HG03064 (cell line): Measurements from ENCODE around the gene ASAP2.

Experiments used
- ATAC-seq: cut with Tn5 transposase; IDR thresholded peaks from one replicate; pipeline ENCODE4 v1.9.1; 2021; ENCODE audit warnings: low read depth; ENCODE audit not compliant: unreplicated experiment

Gene ASAP2

DNA sequence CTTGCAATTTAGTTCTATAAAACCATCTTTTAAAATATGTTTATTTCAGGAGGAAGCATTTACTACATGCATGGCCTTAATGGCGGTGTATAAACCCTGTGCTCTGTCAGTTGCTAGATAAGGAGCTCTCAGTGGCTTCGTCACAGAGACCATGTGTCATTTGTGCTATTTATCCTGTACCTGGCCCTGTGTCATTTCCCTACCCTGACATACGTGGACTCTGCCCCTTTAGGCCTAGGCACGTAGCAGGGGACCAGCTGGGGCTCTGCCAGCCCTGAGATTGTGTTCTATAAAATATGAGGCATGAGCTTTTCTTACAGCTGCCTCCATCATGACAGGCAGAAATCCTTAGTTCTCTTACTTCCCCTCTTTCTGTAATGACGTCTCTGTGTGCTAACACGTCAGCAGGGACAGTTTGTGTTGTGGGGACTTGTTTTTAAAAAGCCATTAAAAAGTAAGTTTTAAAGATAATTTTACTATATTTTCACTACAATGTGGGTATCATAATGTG is 128.8 kb downstream of the ASAP2 start:
- ATAC-seq = no peak

- ATAC-seq = no peak
Measured at GRCh38 chr2:9336241-9336575, 129.6 kb downstream of the ASAP2 start.

- ATAC-seq = no peak
Measured at GRCh38 chr2:9336576-9337314, 130.1 kb downstream of the ASAP2 start.

GRCh38 chr2:9337901-9338300 is 131.3 kb downstream of the ASAP2 start:
- ATAC-seq = no peak

DNA sequence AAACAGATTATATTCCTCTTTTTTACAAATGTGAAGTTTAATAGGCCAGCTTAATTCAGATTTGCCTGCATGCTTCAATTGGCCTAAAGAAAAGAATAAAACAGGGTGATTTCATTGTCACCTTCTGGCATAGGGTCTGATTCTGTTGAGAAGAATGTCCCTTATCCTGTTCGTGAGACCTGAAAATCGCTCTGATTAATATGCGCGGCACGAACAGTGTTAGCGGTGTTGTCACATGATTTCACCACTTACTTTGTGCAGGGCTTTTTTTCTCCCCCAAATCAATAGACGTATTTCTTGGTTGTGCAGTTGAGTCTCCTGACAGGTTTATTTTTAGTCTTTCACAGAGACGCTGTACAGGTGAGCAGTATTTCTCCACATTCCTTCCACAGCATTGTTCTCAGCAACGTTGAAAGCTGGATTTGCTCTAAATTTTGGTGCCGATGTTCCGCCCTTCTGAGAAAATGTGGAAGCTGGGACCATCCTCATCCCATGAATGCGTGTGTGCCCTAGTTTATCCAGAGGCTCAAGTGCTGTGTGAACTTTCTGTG is 134.8 kb downstream of the ASAP2 start:
- no peak for ATAC-seq

DNA sequence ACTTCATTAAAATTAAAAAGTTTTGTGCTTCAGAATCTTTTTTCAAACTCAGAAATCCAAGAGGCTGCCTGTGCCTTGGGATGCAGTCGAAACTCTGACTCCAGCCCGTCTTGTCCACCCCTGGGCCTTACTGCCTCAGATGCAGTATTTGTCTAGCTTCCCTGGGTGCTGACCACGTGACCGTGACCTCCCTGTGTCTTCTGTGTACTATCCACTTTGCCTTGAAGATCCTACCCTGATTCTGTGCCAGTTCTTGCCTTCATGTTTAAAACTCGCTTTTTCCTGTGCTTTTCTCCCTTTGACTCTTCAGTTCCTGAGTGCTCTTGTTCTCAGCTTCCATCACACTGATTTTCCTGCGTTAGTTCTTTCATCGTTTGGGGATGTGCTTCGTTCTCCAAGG is 136.0 kb downstream of the ASAP2 start:
- ATAC-seq = no peak

- ATAC-seq = no peak
Measured at GRCh38 chr2:9343524-9343923, 136.9 kb downstream of the ASAP2 start.

DNA sequence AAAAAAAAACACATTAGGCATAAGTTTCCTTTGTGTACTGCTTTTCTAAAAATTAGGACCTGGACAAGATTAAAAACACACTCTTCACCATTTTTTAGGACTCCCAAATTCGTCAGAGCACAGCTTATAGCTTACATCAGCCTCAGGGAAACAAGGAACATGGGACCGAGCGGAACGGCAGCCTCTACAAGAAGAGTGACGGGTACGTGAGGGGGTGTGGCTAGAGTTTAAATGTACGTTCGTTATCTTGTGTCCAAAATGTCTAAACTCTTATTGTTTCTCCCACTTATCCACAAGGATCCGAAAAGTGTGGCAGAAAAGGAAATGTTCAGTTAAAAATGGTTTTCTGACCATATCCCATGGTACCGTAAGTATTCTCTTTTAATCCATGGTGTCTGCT is 137.8 kb downstream of the ASAP2 start:
- no peak for ATAC-seq

- ATAC-seq = no peak
Measured at GRCh38 chr2:9345343-9345742, 138.7 kb downstream of the ASAP2 start.

- ATAC-seq = no peak
Measured at GRCh38 chr2:9345997-9346396, 139.4 kb downstream of the ASAP2 start.

DNA sequence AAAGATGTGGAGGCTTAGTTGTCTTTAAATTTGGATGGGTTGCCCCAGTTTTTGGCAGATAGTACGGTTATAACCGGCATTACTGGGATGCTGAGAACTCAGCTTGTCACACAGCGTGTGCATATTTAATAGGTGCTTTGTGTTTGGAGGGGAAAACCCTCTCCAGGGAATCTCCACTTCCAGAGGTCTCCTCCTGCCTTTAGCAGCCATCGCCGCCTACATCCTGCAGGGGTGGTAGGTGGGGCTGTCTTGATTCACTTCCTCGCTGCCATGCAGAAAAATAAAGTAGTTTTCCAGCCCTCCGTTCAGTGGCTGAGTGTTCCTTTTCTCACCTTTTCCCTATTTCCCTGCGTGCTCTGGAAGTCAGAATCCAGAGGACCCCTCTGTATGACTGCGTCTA is 140.3 kb downstream of the ASAP2 start:
- no peak for ATAC-seq

DNA sequence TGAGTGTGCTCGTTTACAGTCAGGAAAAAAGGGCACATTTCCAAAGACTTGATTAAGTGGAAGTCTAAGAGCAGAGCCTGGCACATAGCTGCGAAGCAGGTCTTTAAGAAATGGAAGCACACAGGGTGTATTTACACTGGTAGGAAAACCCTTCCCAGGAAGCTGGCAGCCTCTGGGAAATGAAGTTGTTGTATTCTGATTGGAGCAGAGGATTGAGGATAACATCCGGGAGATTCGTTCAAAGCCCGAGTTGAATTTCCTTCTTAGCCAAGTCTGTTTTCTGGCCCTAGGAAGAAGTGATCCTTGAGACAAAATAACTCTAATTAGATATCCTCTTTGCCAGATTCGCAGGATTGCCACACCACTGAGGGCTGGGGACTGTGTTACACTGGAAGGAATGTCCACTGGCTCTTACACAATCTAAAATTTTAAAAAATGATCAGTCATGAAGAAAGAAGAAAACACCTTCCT is 140.8 kb downstream of the ASAP2 start:
- no peak for ATAC-seq

- ATAC-seq = no peak
Measured at GRCh38 chr2:9354318-9354717, 147.7 kb downstream of the ASAP2 start.

- ATAC-seq = no peak
Measured at GRCh38 chr2:9355270-9355669, 148.7 kb downstream of the ASAP2 start.

DNA sequence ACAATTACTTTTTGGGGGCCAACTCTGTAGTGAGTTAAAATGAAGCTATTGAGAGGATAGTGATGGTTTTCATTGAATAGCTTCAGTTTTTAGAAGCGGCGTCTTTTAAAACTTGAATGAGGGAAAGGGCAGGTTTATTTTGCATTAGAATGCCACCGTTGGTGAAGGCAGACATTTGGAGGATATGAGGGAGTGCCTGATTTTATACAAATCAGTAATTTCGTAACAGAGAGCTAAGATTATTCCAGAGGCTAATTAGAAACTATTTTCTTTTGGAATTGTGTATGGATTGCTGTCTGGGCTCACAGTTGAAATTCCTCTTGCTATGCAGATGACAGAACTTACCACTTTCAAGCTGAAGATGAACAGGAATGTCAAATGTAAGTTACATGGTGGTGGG is 149.1 kb downstream of the ASAP2 start:
- ATAC-seq = no peak

DNA sequence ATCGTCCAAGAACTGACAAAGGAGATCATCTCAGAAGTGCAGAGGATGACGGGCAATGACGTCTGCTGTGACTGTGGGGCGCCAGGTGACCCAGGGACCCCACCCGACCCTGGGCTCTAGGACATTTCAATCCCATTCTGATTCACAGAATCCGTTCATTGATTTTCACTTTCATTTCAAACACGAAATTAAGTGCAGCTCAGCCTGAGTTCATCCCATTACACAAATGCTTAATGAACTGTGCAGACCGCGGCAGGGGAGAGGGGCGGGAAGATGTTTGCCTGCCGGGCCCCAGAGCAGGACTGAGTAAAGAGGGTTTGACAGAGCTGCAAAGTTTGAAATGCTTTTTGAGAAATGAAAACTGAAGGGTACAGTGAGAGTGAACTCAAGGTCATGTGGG is 149.6 kb downstream of the ASAP2 start:
- ATAC-seq = no peak

- no peak for ATAC-seq
Measured at GRCh38 chr2:9358846-9359245, 152.2 kb downstream of the ASAP2 start.

DNA sequence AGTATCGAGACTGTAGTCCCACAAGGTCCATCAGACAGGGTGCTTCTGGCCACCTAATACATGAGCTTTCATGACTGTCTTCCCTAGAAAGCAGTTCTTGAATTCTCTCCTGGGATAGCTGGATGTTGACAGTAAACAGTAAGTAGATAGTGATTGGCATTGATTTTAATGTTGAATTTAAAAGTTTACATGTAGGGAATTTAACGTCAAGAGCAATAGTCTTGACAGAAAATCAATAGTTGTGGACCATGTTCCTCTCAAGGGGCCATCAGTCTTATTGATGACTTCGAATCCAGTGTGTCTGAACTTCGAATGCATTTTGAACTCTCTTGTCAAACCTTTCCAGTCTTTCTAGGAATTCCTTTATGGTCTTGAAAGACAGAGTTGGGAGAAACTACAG is 152.9 kb downstream of the ASAP2 start:
- ATAC-seq = no peak

- ATAC-seq = no peak
Measured at GRCh38 chr2:9360110-9360509, 153.5 kb downstream of the ASAP2 start.

DNA sequence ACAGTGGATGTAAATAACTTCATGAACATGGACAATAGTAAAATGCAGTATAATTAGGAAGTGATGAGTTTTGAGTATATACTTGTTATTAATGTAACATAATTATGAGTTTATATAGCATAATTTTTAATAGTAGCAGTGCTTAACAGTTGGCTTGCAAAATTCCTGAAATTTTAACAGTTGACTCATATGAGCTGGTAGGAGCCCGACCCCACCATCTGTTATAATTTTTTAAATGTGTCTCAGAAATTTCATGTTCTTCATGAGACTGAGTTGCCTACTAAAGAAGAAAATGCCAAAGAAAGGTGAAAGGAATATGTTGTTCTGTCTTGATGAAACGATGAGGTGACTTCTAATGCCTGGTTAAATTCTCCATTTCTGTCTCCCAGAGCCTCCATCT is 154.1 kb downstream of the ASAP2 start:
- ATAC-seq = no peak

GRCh38 chr2:9364373-9364772 is 157.8 kb downstream of the ASAP2 start:
- ATAC-seq = no peak

DNA sequence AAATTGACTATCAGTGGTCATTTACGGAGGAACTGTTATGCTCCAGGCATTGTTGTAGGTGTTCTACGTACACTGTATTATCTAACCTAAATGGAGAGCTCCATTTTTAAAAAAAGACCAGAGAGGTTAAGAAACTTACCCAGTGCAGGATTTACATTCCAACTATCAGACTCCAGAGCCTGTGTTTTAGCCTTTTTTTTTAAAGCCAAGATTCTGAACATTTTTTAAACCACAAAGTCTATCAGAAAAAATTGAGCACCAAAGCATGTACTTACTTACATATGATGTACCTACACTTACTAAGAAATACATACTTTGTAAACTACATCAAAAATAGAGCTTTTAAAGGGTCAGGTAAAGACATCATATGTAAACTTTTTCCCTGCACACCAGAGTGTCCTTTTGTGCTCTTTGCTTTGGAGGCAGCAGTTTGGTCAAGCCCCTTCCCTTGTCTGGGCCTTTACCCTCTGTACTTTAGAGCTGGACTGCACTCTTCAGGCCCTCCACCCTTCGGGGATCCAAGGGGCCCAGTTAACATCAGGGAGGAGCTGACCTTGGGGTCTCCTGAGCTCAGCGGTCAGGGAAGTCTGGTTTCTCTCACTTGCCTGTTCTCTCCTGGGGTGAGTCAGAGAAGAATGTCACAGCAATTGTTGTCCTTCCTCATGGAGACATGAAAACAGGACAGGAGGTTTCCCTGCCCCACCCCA is 158.3 kb downstream of the ASAP2 start:
- ATAC-seq = no peak
